ENCODE measurements around the gene CASTOR1. TPM values are rescaled to one million over a fixed set of nuclear protein-coding genes. Genes with fewer than 3 reads are reported as not detected.
A peak's percentile ranks its signal among the peaks of the same experiment; 100 is the strongest.

Gene CASTOR1
- total and polyA plus RNA-seq, 7 donors = 5.3 to 15.0 (median 9.2) TPM; not detected in 1

GRCh38 chr22:30302810-30303138 lies 13.5 kb upstream of the CASTOR1 start:
- no peak for DNase-seq
- intact Hi-C loops (cut with DNase I) = no loop called here
- Histone ChIP-seq H3K27me3 (no peaks in the 10 kb centered on the region), H3K4me3 (no peak overlapping the region), H3K9me3 (no peaks in the 10 kb centered on the region), H3K27ac (peak overlapping the region; percentile 82 to 89 (median 88)), H3K36me3 (peaks cover 0 to 51% (median 5%) of the 10 kb centered on the region in 4 donors), H3K4me1 (peaks cover 4 to 88% (median 82%) of the 10 kb centered on the region in 4 donors)
- TF ChIP-seq EP300 (IDR thresholded peaks at IDR 0.05) (no peak), CTCF (IDR thresholded peaks at IDR 0.05) (no peak), POLR2AphosphoS5 (IDR thresholded peaks at IDR 0.05) (peak in 1 of 4 donors; percentile 1), POLR2A (IDR thresholded peaks at IDR 0.05) (no peak)
- WGBS, 2 donors = 64 to 73% methylated on average over 5 of the region's 5 CpGs

- no peaks in the 10 kb centered on the region for H3K27me3 ChIP-seq
- H3K9me3 ChIP-seq = no peaks in the 10 kb centered on the region
- peak; percentile 81 for DNase-seq
- intact Hi-C loops (cut with DNase I) = no loop called here
- peaks cover 0 to 57% (median 10%) of the 10 kb centered on the region in 4 donors for H3K36me3 ChIP-seq
- H3K4me3 ChIP-seq = no peak overlapping the region
- H3K27ac ChIP-seq = peak overlapping the region; percentile 82 to 89 (median 88)
- WGBS, 2 donors = 36 to 40% methylated on average over 9 of the region's 9 CpGs
- TF ChIP-seq EP300 (IDR thresholded peaks at IDR 0.05) (no peak), POLR2AphosphoS5 (IDR thresholded peaks at IDR 0.05) (peak in 1 of 4 donors; percentile 4), POLR2A (IDR thresholded peaks at IDR 0.05) (no peak), CTCF (IDR thresholded peaks at IDR 0.05) (no peak)
- peaks cover 4 to 88% (median 80%) of the 10 kb centered on the region in 4 donors for H3K4me1 ChIP-seq
Measured at GRCh38 chr22:30301995-30302809, 12.9 kb upstream of the CASTOR1 start.

- no peak overlapping the region for H3K4me3 ChIP-seq
- H3K27ac ChIP-seq = peak overlapping the region in 3 of 4 donors; percentile 29 to 43 (median 37)
- intact Hi-C loops (cut with DNase I) = no loop called here
- no peak for TF ChIP-seq POLR2AphosphoS5 (IDR thresholded peaks at IDR 0.05)
- no peak for TF ChIP-seq CTCF (IDR thresholded peaks at IDR 0.05)
- no peak for TF ChIP-seq EP300 (IDR thresholded peaks at IDR 0.05)
- no peak for TF ChIP-seq POLR2A (IDR thresholded peaks at IDR 0.05)
- H3K27me3 ChIP-seq = no peaks in the 10 kb centered on the region
- H3K36me3 ChIP-seq = peaks cover 0 to 86% (median 31%) of the 10 kb centered on the region in 4 donors
- no peak for DNase-seq
- peaks cover 0 to 61% (median 51%) of the 10 kb centered on the region in 4 donors for H3K4me1 ChIP-seq
- WGBS, 2 donors = 93 to 96% methylated on average over 13 of the region's 13 CpGs
- no peaks in the 10 kb centered on the region for H3K9me3 ChIP-seq
Measured at GRCh38 chr22:30299322-30299721, 10.0 kb upstream of the CASTOR1 start.

GRCh38 chr22:30297991-30298701 lies 8.8 kb upstream of the CASTOR1 start:
- H3K9me3 ChIP-seq = no peaks in the 10 kb centered on the region
- H3K36me3 ChIP-seq = peaks cover 10 to 88% (median 43%) of the 10 kb centered on the region in 4 donors
- H3K4me1 ChIP-seq = peaks cover 0 to 49% (median 39%) of the 10 kb centered on the region in 4 donors
- WGBS, 2 donors = 44 to 75% methylated on average over 9 of the region's 9 CpGs
- H3K4me3 ChIP-seq = no peak overlapping the region
- no peak for DNase-seq
- H3K27ac ChIP-seq = peak overlapping the region; percentile 29 to 59 (median 40)
- intact Hi-C loops (cut with DNase I) = no loop called here
- H3K27me3 ChIP-seq = no peaks in the 10 kb centered on the region
- no peak for TF ChIP-seq POLR2A (IDR thresholded peaks at IDR 0.05)
- TF ChIP-seq POLR2AphosphoS5 (IDR thresholded peaks at IDR 0.05) = peak in 2 of 4 donors; percentile 53 to 59

Data from sigmoid colon (tissue), 7 donors.